ENCODE results near the gene NBPF3.

GRCh38 chr1:21496063-21496462, 56.1 kb downstream of the NBPF3 start:
- TF ChIP-seq CTCF (IDR thresholded peaks at IDR 0.05) = no peak
- TF ChIP-seq POLR2A (IDR thresholded peaks at IDR 0.05) = no peak
- no peak for TF ChIP-seq EP300 (IDR thresholded peaks at IDR 0.05)
